Stimulated activated CD4-positive, alpha-beta T cell treated with anti-CD3 and anti-CD28 coated beads, Interleukin-15, amount 100 ng/mL, for 24 hours (primary cell): ENCODE measurements around the gene ABCF2.

ENCODE experiments used
- DNase-seq: peaks from one replicate; pipeline ENCODE4 v3.0.0-alpha.2; 2020

The ABCF2 gene

GRCh38 chr7:151240942-151241754 lies 14.1 kb upstream of the ABCF2 start:
- no peak for DNase-seq

GRCh38 chr7:151240536-151240935 lies 13.5 kb upstream of the ABCF2 start:
- DNase-seq = no peak

GRCh38 chr7:151239837-151240459 lies 12.9 kb upstream of the ABCF2 start:
- no peak for DNase-seq

- DNase-seq = no peak
Measured at GRCh38 chr7:151238924-151239836, 12.2 kb upstream of the ABCF2 start.

- no peak for DNase-seq
Measured at GRCh38 chr7:151238190-151238810, 11.3 kb upstream of the ABCF2 start.

GRCh38 chr7:151237244-151238189 lies 10.5 kb upstream of the ABCF2 start:
- DNase-seq = no peak

GRCh38 chr7:151236406-151236805 lies 9.4 kb upstream of the ABCF2 start:
- DNase-seq = no peak

- DNase-seq = no peak
Measured at GRCh38 chr7:151235091-151235787, 8.2 kb upstream of the ABCF2 start.

- no peak for DNase-seq
Measured at GRCh38 chr7:151233804-151234203, 6.8 kb upstream of the ABCF2 start.

- DNase-seq = peak; percentile 88
Measured at GRCh38 chr7:151232917-151233701, 6.1 kb upstream of the ABCF2 start.

GRCh38 chr7:151232091-151232916 lies 5.3 kb upstream of the ABCF2 start, which contains the start of gene CHPF2:
CHPF2 (plus strand) TSS chr7:151232483; CDS start chr7:151234012, 1,529 bp downstream.
- DNase-seq = peak; percentile 94

GRCh38 chr7:151231080-151231479 lies 4.1 kb upstream of the ABCF2 start:
- no peak for DNase-seq

GRCh38 chr7:151229249-151229648 lies 2.2 kb upstream of the ABCF2 start:
- DNase-seq = no peak

- DNase-seq = no peak
Measured at GRCh38 chr7:151228024-151228866, 1.2 kb upstream of the ABCF2 start.

GRCh38 chr7:151226560-151226874 lies 488 bp downstream of the ABCF2 start:
- no peak for DNase-seq

- no peak for DNase-seq
Measured at GRCh38 chr7:151225948-151226510, 976 bp downstream of the ABCF2 start.

GRCh38 chr7:151223728-151224127 lies 3.3 kb downstream of the ABCF2 start:
- no peak for DNase-seq

- DNase-seq = no peak
Measured at GRCh38 chr7:151218170-151218569, 8.8 kb downstream of the ABCF2 start.
